ENCODE results near the gene HHIPL1. TPM values are rescaled to one million over a fixed set of nuclear protein-coding genes. Genes with fewer than 3 reads are reported as not detected.
A peak's percentile ranks its signal among the peaks of the same experiment; 100 is the strongest.

The HHIPL1 gene
- total RNA-seq, 1 donor from 2014 or later, result not detected

- no peaks in the 10 kb centered on the region for H3K36me3 Mint-ChIP-seq (ENCODE audit: low read depth)
Observed at GRCh38 chr14:99675951-99676350, 31.0 kb downstream of the HHIPL1 start.

DNA sequence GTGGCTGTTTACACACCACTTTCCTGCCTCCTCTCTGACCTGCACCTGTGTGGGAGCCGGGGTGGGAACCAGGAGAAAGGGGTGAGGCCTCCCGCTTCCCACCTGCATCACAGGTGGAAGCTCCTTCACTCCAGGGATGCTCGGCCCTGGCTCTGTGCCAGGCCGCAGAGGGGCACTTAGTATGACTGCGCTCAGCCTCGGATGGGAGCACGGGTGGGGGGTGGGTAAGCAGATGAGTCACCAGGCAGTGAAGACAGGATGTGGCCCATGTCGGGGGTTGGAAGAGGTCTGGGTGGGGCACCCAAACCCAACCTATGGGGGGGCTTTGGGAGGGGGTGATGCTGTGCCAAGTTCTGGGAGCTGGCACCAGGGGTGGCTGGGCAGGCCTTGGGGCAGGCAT lies 31.7 kb downstream of the HHIPL1 start:
- no peaks in the 10 kb centered on the region for H3K27me3 Mint-ChIP-seq
- intact Hi-C loops (cut with micrococcal nuclease), result no loop called here
- no peak overlapping the region for H3K4me3 Mint-ChIP-seq
- H3K36me3 Mint-ChIP-seq (ENCODE audit: low read depth), result no peaks in the 10 kb centered on the region
- no peak overlapping the region for H3K27ac Mint-ChIP-seq
- H3K9me3 Mint-ChIP-seq, result no peaks in the 10 kb centered on the region
- peaks cover 4% of the 10 kb centered on the region for H3K4me1 Mint-ChIP-seq
- DNase-seq, result no peak

More at GRCh38 chr14:99675951-99676350, 31.0 kb downstream of the HHIPL1 start:
- Mint-ChIP-seq H3K4me3 (no peak overlapping the region), H3K9me3 (no peaks in the 10 kb centered on the region), H3K27ac (no peak overlapping the region), H3K27me3 (no peaks in the 10 kb centered on the region), H3K4me1 (peaks cover 4% of the 10 kb centered on the region)
- intact Hi-C loops (cut with micrococcal nuclease), result no loop called here
- no peak for DNase-seq

DNA sequence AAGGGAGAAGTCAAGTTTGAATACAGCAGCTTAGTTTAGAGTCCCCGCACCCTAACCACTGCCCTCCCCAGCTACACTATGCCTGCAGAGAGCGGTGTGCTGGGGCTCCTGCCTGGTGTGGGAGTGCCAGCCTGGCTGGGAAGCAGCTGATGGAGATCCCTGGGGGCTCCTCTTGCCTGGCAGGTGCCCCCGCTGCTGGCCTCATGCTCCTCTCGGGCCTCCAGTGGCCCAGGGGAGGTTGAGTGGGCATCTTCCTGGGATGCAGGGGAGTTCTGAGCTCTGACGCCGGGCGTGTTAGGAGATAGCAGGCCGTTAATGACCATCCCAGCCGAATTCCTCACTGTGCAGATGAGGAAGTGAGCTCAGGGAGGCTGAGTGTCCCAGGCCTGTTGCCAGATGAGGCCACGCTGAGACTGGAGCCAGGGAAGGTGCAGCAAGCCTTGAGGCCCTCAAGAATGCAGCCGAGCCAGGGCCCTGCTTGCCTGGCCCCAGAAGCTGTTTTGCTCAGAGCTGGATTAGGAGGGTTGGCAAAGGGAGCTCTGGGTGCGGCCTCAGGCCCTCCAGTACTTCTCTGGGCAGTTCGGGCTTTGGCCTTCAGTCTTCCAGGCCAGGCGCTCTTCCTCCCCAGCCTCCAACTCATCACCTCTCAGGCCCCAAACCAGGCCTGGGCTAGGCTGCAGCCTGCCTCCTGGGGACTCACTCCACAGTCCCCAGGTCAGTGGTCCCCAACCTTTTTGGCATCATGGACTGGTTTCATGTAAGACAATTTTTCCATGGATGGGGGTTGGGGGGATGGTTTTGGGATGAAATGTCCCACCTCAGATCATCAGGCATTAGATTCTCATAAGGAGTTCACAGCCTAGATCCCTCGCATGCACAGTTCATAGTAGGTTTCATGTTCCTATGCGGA lies 32.6 kb downstream of the HHIPL1 start:
- DNase-seq, result no peak
- Mint-ChIP-seq H3K4me3 (no peak overlapping the region), H3K36me3 (ENCODE audit: low read depth) (no peaks in the 10 kb centered on the region), H3K27ac (no peak overlapping the region), H3K4me1 (peaks cover 3% of the 10 kb centered on the region), H3K9me3 (no peaks in the 10 kb centered on the region), H3K27me3 (no peaks in the 10 kb centered on the region)
- intact Hi-C loops (cut with micrococcal nuclease), result no loop called here

DNA sequence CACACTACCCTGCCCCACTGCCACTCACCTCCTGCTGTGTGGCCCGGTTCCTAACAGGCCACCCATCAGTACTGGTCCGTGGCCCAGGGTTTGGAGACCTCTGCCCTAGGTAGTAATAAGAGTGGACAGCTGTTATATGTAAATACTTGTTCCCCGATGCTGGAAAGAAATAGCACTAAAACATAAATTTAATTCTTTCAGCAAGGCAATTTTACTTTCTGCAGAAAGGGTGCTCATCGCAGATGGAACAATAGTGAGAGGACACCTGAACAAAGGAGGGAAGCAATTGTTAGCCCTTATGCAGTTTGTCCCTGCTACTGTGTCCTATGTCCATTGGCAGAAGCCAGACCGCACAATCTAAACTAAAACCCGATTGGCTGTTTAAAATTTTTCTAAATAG lies 33.3 kb downstream of the HHIPL1 start:
- H3K27me3 Mint-ChIP-seq, result peaks cover 2% of the 10 kb centered on the region
- H3K4me1 Mint-ChIP-seq, result peaks cover 5% of the 10 kb centered on the region
- no peaks in the 10 kb centered on the region for H3K9me3 Mint-ChIP-seq
- no peak for DNase-seq
- H3K27ac Mint-ChIP-seq, result no peak overlapping the region
- H3K4me3 Mint-ChIP-seq, result no peak overlapping the region
- intact Hi-C loops (cut with micrococcal nuclease), result no loop called here
- H3K36me3 Mint-ChIP-seq (ENCODE audit: low read depth), result no peaks in the 10 kb centered on the region

GRCh38 chr14:99679111-99679510 lies 34.2 kb downstream of the HHIPL1 start:
- no peaks in the 10 kb centered on the region for H3K9me3 Mint-ChIP-seq
- H3K4me3 Mint-ChIP-seq, result no peak overlapping the region
- intact Hi-C loops (cut with micrococcal nuclease), result no loop called here
- peaks cover 5% of the 10 kb centered on the region for H3K4me1 Mint-ChIP-seq
- H3K27me3 Mint-ChIP-seq, result peaks cover 2% of the 10 kb centered on the region
- no peak overlapping the region for H3K27ac Mint-ChIP-seq
- no peak for DNase-seq
- no peaks in the 10 kb centered on the region for H3K36me3 Mint-ChIP-seq (ENCODE audit: low read depth)

DNA sequence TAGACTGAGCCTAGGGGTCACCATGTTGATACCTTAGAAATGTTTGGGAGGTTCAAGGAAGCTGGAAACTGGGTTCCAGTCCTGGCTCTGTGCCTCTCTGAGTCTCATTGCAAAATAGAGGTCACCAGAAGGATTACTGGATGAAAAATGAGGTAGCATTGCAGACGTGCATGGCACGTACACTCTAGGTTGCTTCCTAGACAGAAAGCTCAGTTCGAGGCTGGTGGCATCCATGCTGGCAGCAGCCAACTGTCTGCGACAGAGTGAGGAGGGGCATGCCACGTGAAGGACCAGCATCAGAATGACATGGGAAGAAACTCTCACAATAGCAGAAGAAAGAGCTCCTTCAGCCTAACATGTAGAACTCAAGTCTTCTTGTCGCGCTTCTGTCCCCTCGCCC lies 34.6 kb downstream of the HHIPL1 start:
- Mint-ChIP-seq H3K27ac (no peak overlapping the region), H3K36me3 (ENCODE audit: low read depth) (no peaks in the 10 kb centered on the region), H3K27me3 (peaks cover 2% of the 10 kb centered on the region), H3K9me3 (no peaks in the 10 kb centered on the region), H3K4me3 (no peak overlapping the region), H3K4me1 (peaks cover 5% of the 10 kb centered on the region)
- intact Hi-C loops (cut with micrococcal nuclease), result no loop called here
- DNase-seq, result no peak

- Mint-ChIP-seq H3K27ac (no peak overlapping the region), H3K27me3 (peaks cover 2% of the 10 kb centered on the region), H3K4me1 (peaks cover 5% of the 10 kb centered on the region), H3K36me3 (ENCODE audit: low read depth) (no peaks in the 10 kb centered on the region), H3K9me3 (no peaks in the 10 kb centered on the region), H3K4me3 (no peak overlapping the region)
- no peak for DNase-seq
- intact Hi-C loops (cut with micrococcal nuclease), result loop anchor here (5.0 kb wide), 1 partner anchor 112 kb away; the partner anchor contains the start of gene EML1
Observed at GRCh38 chr14:99679996-99680395, 35.1 kb downstream of the HHIPL1 start.

GRCh38 chr14:99681101-99681831 lies 36.3 kb downstream of the HHIPL1 start:
- no peak overlapping the region for H3K4me3 Mint-ChIP-seq
- DNase-seq, result no peak
- no peaks in the 10 kb centered on the region for H3K9me3 Mint-ChIP-seq
- H3K27ac Mint-ChIP-seq, result no peak overlapping the region
- H3K4me1 Mint-ChIP-seq, result peaks cover 10% of the 10 kb centered on the region
- no peaks in the 10 kb centered on the region for H3K36me3 Mint-ChIP-seq (ENCODE audit: low read depth)
- intact Hi-C loops (cut with micrococcal nuclease), result loop anchor here (5.0 kb wide), 1 partner anchor 111 kb away; the partner anchor contains the start of gene EML1
- peaks cover 15% of the 10 kb centered on the region for H3K27me3 Mint-ChIP-seq

DNA sequence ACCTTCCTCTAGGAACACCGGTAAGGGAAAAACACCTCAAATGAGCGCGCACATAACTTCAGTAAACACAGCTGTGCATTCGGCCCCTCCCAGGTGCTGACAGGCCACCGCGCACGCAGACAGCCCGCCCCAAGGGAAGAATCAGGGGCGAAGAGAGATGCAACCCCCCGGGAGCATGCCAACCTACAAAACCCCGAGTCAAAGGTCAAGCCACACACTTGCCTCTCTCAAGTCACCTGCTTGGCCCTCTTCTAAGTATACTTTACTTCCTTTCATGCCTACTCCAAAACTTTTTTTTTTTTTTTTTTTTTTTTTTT lies 36.9 kb downstream of the HHIPL1 start:
- H3K9me3 Mint-ChIP-seq, result no peaks in the 10 kb centered on the region
- peaks cover 19% of the 10 kb centered on the region for H3K27me3 Mint-ChIP-seq
- H3K27ac Mint-ChIP-seq, result no peak overlapping the region
- no peaks in the 10 kb centered on the region for H3K36me3 Mint-ChIP-seq (ENCODE audit: low read depth)
- intact Hi-C loops (cut with micrococcal nuclease), result loop anchor here (1.0 to 5.0 kb wide), 2 partner anchors 111 to 204 kb away; partner anchors contain the start of gene EML1
- no peak overlapping the region for H3K4me3 Mint-ChIP-seq
- DNase-seq, result no peak
- H3K4me1 Mint-ChIP-seq, result peaks cover 10% of the 10 kb centered on the region

GRCh38 chr14:99682809-99683618 lies 38.1 kb downstream of the HHIPL1 start:
- peak; percentile 95 for DNase-seq
- Mint-ChIP-seq H3K9me3 (no peaks in the 10 kb centered on the region), H3K4me3 (peak overlapping the region; percentile 90), H3K36me3 (ENCODE audit: low read depth) (no peaks in the 10 kb centered on the region), H3K27ac (peak overlapping the region; percentile 87), H3K27me3 (peaks cover 27% of the 10 kb centered on the region), H3K4me1 (peaks cover 14% of the 10 kb centered on the region)
- intact Hi-C loops (cut with micrococcal nuclease), result loop anchor here (1.0 to 5.0 kb wide), 2 partner anchors 109 to 202 kb away; partner anchors contain the start of gene EML1

DNA sequence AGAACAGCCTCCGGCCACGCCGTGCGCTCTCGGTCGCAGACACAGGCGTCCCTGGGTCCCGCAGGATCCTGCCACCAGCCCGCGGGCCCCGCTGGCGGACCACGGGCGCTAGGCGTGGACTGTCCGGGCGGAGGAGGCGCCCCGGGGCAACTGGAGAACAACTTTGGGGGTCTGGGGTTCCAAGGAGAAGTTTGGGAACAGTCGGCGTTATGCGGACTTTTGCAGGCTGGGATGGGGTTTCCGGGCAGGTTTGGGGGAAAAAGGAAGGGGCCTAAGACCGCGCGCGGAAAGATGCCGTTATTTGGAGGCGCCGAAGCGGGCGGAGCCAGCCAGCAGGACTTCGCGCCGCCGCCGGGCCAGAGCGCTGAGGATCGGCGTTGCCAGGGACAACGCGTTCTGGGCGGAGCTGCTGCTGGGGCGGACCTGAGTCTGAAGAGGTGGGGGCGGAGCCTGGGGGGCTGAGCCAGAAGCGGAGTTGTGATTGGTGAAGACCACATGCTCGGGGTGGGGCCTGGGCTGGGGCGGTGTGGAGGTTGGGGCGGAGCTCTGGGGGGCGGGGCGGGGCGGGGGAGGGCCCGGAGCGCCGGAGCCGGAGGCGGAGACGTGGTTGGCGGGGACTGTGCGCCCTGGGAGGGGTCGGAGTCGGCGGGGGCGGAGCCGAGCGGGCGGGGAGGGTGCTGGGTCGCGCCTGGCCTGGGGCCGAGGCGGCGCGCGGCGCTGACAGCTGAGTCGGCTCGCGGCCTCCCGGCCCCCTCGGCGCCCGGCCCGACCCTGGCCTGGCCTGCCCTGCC lies 38.9 kb downstream of the HHIPL1 start, which contains the start of gene CYP46A1:
Gene CYP46A1, plus strand, starts transcription at position 680 of the 791 bp plus-strand sequence. CDS start 120 bp downstream, outside the sequence.
- H3K4me3 Mint-ChIP-seq, result peak within 1 kb of the TSS; percentile 90

GRCh38 chr14:99684410-99684934 lies 39.5 kb downstream of the HHIPL1 start:
- Mint-ChIP-seq H3K9me3 (no peaks in the 10 kb centered on the region), H3K4me1 (peaks cover 17% of the 10 kb centered on the region)
- DNase-seq, result no peak

More for the DNA sequence above, 38.9 kb downstream of the HHIPL1 start, which contains the start of gene CYP46A1:
- Mint-ChIP-seq H3K9me3 (no peaks in the 10 kb centered on the region), H3K36me3 (ENCODE audit: low read depth) (no peaks in the 10 kb centered on the region), H3K4me1 (peaks cover 17% of the 10 kb centered on the region), H3K27me3 (peaks cover 35% of the 10 kb centered on the region), H3K27ac (peak within 1 kb of the TSS; percentile 87)
- intact Hi-C loops (cut with micrococcal nuclease), result loop anchor here (1.0 to 5.0 kb wide), 2 partner anchors 80 to 108 kb away; partner anchors contain the start of genes CCDC85C and EML1
- DNase-seq, result peak; percentile 100

More at GRCh38 chr14:99684410-99684934, 39.5 kb downstream of the HHIPL1 start:
- Mint-ChIP-seq H3K36me3 (ENCODE audit: low read depth) (no peaks in the 10 kb centered on the region), H3K4me3 (no peak overlapping the region), H3K27ac (no peak overlapping the region), H3K27me3 (peaks cover 40% of the 10 kb centered on the region)
- intact Hi-C loops (cut with micrococcal nuclease), result loop anchor here (1.0 to 5.0 kb wide), 2 partner anchors 80 to 108 kb away; partner anchors contain the start of genes CCDC85C and EML1
